Keratinocyte (primary cell): Measurements from ENCODE around the gene PLCD1. TPM values are rescaled to one million over a fixed set of nuclear protein-coding genes. Genes with fewer than 3 reads are reported as not detected.

Experiments used
- DNase-seq: peaks from one replicate; pipeline ENCODE4 v3.0.0-alpha.2; 2011; ENCODE audit warnings: low read depth, missing footprints, low spot score
- FAIRE-seq: peaks from 2 replicates; lab custom pipeline; 2011; peaks lifted over from hg19 to GRCh38; lab: Jason Lieb, UNC
- H2AFZ ChIP-seq: 2 replicates; pipeline ENCODE4 v1.6.0; 2012; ENCODE audit warnings: low read length, control low read depth, inconsistent platforms; ENCODE audit not compliant: control insufficient read depth
- H3K27ac ChIP-seq: 2 replicates; pipeline ENCODE4 v1.5.1; 2011; ENCODE audit warnings: low read length; ENCODE audit not compliant: control insufficient read depth, insufficient read depth
- H3K27me3 ChIP-seq: 3 replicates; pipeline ENCODE4 v1.6.0; 2011; ENCODE audit warnings: low read length; ENCODE audit not compliant: control insufficient read depth, insufficient read depth; ENCODE audit errors: extremely low read depth
- H3K36me3 ChIP-seq, 2 experiments: 2 replicates in 1 of 2; 3 replicates in 1 of 2; pipeline ENCODE4 v1.5.1; 2011; ENCODE audit warnings: low read length in 2 of 2, mild to moderate bottlenecking in 1 of 2; ENCODE audit not compliant: control insufficient read depth in 2 of 2, insufficient read depth in 2 of 2; ENCODE audit errors: extremely low read depth in 1 of 2
- H3K4me1 ChIP-seq: 3 replicates; pipeline ENCODE4 v1.5.1; 2011; ENCODE audit warnings: low read length; ENCODE audit not compliant: control insufficient read depth, insufficient read depth; ENCODE audit errors: extremely low read depth
- H3K4me2 ChIP-seq: 3 replicates; pipeline ENCODE4 v1.6.0; 2011; ENCODE audit warnings: low read depth, low read length; ENCODE audit not compliant: control insufficient read depth, insufficient read depth; ENCODE audit errors: extremely low read depth
- H3K4me3 ChIP-seq, 3 experiments: fragments of 200-600 bp in 1 of 3; sonication (generic) in 1 of 3; 2 replicates in 2 of 3; 3 replicates in 1 of 3; pipeline ENCODE4 v1.5.1; 2011 to 2016; ENCODE audit warnings: low read length in 3 of 3, mild to moderate bottlenecking in 3 of 3, control low read depth in 2 of 3, inconsistent platforms in 1 of 3, low read depth in 1 of 3, mixed read lengths in 1 of 3, mixed run types in 1 of 3, moderate library complexity in 1 of 3; ENCODE audit not compliant: control insufficient read depth in 2 of 3, insufficient read depth in 2 of 3; ENCODE audit errors: extremely low read depth in 1 of 3
- H3K79me2 ChIP-seq: 2 replicates; pipeline ENCODE4 v1.6.0; 2012; ENCODE audit warnings: low read length; ENCODE audit not compliant: control insufficient read depth, insufficient read depth
- H3K9ac ChIP-seq: 3 replicates; pipeline ENCODE4 v1.6.0; 2011; ENCODE audit warnings: low read length; ENCODE audit not compliant: control insufficient read depth, insufficient read depth; ENCODE audit errors: extremely low read depth
- H3K9me1 ChIP-seq: 3 replicates; pipeline ENCODE4 v1.6.0; 2011; ENCODE audit warnings: low read length; ENCODE audit not compliant: control insufficient read depth, insufficient read depth; ENCODE audit errors: extremely low read depth
- H3K9me3 ChIP-seq: 2 replicates; pipeline ENCODE4 v1.5.1; 2012; ENCODE audit warnings: low read depth, low read length; ENCODE audit not compliant: control insufficient read depth
- H4K20me1 ChIP-seq: 3 replicates; pipeline ENCODE4 v1.6.0; 2011; ENCODE audit warnings: low read length; ENCODE audit not compliant: control insufficient read depth, insufficient read depth; ENCODE audit errors: extremely low read depth
- EZH2 ChIP-seq: IDR thresholded peaks from one replicate; pipeline ENCODE4 v1.6.1; 2012; ENCODE audit warnings: inconsistent platforms, mild to moderate bottlenecking, low read length, moderate library complexity
- dilution Hi-C: fragments of 300-500 bp; cut with MboI; formaldehyde crosslinking; loops from one replicate; pipeline ENCODE4 v1.7.0; 2020; ENCODE audit warnings: low sequenced_read_pairs; ENCODE audit not compliant: extremely low pct_ligation_motif_present
- polyA plus RNA-seq, 5 experiments: library from polyadenylated mRNA; depleted of rRNA in 3 of 5; stranded (reverse) in 3 of 5; stranded (forward) in 1 of 5; unstranded in 1 of 5; fragments of >200 nt; gene quantifications; 1 replicate in 1 of 5; 2 replicates in 3 of 5; 3 replicates in 1 of 5; pipeline versions ENCODE4 v1.2.1 to v1.2.3, GENCODE V29; 2011 to 2012; ENCODE audit warnings: missing spikeins in 2 of 5, low read depth in 1 of 5, low replicate concordance in 1 of 5
- TF ChIP-seq, protein P1 (sequence below), 3 experiments: IDR thresholded peaks in 1 of 3; conservative IDR thresholded peaks in 1 of 3; optimal IDR thresholded peaks in 1 of 3; 2 replicates in 2 of 3; 3 replicates in 1 of 3; pipeline versions ENCODE3 to v1.5.1; 2011; ENCODE audit warnings: low read length in 3 of 3, mild to moderate bottlenecking in 3 of 3, moderate library complexity in 2 of 3, control low read depth in 1 of 3, inconsistent platforms in 1 of 3; ENCODE audit not compliant: insufficient read depth in 2 of 3; ENCODE audit errors: extremely low read depth in 1 of 3

Gene PLCD1
- polyA plus RNA-seq, 1 donor (not counting 4 experiments of a cell fraction or from before 2014, with no cell fraction given), result 26.0 TPM

DNA sequence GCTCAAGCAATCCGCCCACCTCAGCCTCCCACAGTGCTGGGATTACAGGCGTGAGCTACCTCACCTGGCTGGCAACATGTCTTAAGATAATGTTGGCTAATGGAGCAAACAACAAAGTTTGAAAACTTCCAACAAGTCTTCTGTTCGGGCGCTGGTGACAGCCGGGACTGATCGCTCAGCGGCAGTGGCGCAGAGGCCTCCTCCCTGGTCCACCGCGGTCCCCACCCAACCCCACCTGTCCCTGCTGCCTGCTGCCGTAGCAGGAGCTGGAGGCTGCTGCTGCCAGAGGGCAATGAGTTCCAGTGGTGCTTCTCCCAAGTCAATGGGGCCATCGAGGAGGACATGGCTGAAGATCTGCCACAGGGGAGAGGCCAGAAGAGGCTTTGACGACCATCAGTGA is 21.7 kb upstream of the PLCD1 start:
- Histone ChIP-seq H3K4me1 (no peaks in the 10 kb centered on the region), H3K9me1 (no peaks in the 10 kb centered on the region), H3K79me2 (no peaks in the 10 kb centered on the region), H2AFZ (no peak overlapping the region), H3K36me3 (no peaks in the 10 kb centered on the region), H3K4me2 (no peak overlapping the region), H3K9ac (no peak overlapping the region), H4K20me1 (no peaks in the 10 kb centered on the region), H3K27me3 (peaks cover 3% of the 10 kb centered on the region), H3K9me3 (no peaks in the 10 kb centered on the region), H3K27ac (no peak overlapping the region), H3K4me3 (no peak overlapping the region)
- no peak for DNase-seq
- dilution Hi-C loops, result no loop called here
- no peak for FAIRE-seq
- TF ChIP-seq EZH2, result no peak
- TF ChIP-seq, protein P1, sequence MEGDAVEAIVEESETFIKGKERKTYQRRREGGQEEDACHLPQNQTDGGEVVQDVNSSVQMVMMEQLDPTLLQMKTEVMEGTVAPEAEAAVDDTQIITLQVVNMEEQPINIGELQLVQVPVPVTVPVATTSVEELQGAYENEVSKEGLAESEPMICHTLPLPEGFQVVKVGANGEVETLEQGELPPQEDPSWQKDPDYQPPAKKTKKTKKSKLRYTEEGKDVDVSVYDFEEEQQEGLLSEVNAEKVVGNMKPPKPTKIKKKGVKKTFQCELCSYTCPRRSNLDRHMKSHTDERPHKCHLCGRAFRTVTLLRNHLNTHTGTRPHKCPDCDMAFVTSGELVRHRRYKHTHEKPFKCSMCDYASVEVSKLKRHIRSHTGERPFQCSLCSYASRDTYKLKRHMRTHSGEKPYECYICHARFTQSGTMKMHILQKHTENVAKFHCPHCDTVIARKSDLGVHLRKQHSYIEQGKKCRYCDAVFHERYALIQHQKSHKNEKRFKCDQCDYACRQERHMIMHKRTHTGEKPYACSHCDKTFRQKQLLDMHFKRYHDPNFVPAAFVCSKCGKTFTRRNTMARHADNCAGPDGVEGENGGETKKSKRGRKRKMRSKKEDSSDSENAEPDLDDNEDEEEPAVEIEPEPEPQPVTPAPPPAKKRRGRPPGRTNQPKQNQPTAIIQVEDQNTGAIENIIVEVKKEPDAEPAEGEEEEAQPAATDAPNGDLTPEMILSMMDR (optimal IDR thresholded peaks at IDR 0.05 in 1 of 3, IDR thresholded peaks at IDR 0.05 in 1 of 3, conservative IDR thresholded peaks at IDR 0.05 in 1 of 3; ENCODE audit: extremely low read depth in 1 of 3, insufficient read depth in 2 of 3, low read length in 3 of 3), result no peak

DNA sequence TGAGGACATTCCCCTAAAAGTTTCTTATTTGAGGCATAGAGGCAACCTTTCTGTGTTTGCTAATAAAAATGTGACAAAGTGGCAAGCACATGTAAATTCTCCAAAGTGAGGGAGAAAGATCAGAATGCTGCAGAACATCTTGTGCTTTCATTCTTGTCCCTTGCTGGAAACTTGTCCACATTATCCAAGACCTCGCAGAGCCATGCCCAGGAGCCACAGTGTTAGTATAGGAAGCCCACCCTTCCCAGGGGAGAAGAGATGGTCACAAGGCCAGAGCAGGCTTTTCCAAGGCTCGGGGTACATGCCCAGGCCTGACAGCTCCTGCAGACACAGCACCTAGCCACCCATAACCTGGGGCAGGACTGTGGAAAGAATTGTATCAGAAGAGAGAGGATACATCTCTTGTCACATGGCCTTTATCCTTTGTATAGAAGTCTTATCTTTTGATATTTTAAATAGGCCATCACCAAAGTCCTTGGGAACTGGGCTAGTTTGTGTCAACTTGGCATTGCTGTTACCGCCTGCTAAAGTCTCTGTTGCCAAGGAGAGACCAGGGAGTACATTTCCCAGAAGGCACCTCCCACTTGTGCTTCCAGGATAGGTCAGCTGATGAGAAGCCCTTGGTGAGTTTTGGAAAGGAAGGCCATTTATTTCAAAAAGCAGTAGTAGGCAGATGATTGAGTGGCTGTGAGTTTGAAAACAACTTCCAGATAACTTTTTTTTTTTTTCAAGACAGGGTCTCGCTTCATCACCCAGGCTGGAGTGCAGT is 20.1 kb upstream of the PLCD1 start:
- no peaks in the 10 kb centered on the region for H3K9me3 ChIP-seq
- FAIRE-seq (no peak), DNase-seq (no peak)
- no peaks in the 10 kb centered on the region for H3K9me1 ChIP-seq
- H3K4me2 ChIP-seq, result no peak overlapping the region
- H3K27me3 ChIP-seq, result peaks cover 3% of the 10 kb centered on the region
- no peaks in the 10 kb centered on the region for H4K20me1 ChIP-seq
- no peak overlapping the region for H3K9ac ChIP-seq
- dilution Hi-C loops, result no loop called here
- H3K79me2 ChIP-seq, result no peaks in the 10 kb centered on the region
- H2AFZ ChIP-seq, result no peak overlapping the region
- no peak overlapping the region for H3K4me3 ChIP-seq
- H3K4me1 ChIP-seq, result no peaks in the 10 kb centered on the region
- no peak for TF ChIP-seq EZH2
- TF ChIP-seq, protein P1 (optimal IDR thresholded peaks at IDR 0.05 in 1 of 3, IDR thresholded peaks at IDR 0.05 in 1 of 3, conservative IDR thresholded peaks at IDR 0.05 in 1 of 3; ENCODE audit: extremely low read depth in 1 of 3, insufficient read depth in 2 of 3, low read length in 3 of 3), result no peak
- no peak overlapping the region for H3K27ac ChIP-seq
- no peaks in the 10 kb centered on the region for H3K36me3 ChIP-seq
